GM23338 (cell line): Measurements from ENCODE around the gene GJC1. TPM values are rescaled to one million over a fixed set of nuclear protein-coding genes. Genes with fewer than 3 reads are reported as not detected.

Experiments used
- ATAC-seq: fragments of 200-7000 bp; cut with Tn5 transposase; 3 replicates; pipeline ENCODE4 v1.9.1; 2020
- DNase-seq: peaks from one replicate; pipeline ENCODE4 v3.0.0-alpha.2; 2015; ENCODE audit warnings: low spot score
- H2AFZ ChIP-seq: fragments of 200-600 bp; sonication (generic); 2 replicates; pipeline ENCODE4 v1.8.0; 2016; ENCODE audit warnings: antibody characterized with exemption, mild to moderate bottlenecking, moderate library complexity
- H3F3A ChIP-seq: fragments of 200-600 bp; sonication (generic); replicated peaks from 2 replicates; pipeline ENCODE4 v1.8.0; 2017; ENCODE audit warnings: antibody characterized with exemption, mixed run types, low read depth
- H3K27ac ChIP-seq: fragments of 200-600 bp; sonication (generic); 2 replicates; pipeline ENCODE4 v1.6.1; 2016; ENCODE audit warnings: low read depth
- H3K27me3 ChIP-seq: fragments of 200-600 bp; sonication (generic); 2 replicates; pipeline ENCODE4 v1.8.0; 2016; ENCODE audit warnings: mild to moderate bottlenecking, mixed run types, moderate library complexity; ENCODE audit not compliant: insufficient read depth
- H3K36me3 ChIP-seq: fragments of 200-600 bp; sonication (generic); 2 replicates; pipeline ENCODE4 v1.8.0; 2016; ENCODE audit warnings: mild to moderate bottlenecking; ENCODE audit not compliant: insufficient read depth
- H3K4me1 ChIP-seq: fragments of 200-600 bp; sonication (generic); 2 replicates; pipeline ENCODE4 v1.8.0; 2016; ENCODE audit warnings: mild to moderate bottlenecking, moderate library complexity; ENCODE audit not compliant: insufficient read depth
- H3K4me2 ChIP-seq: fragments of 200-600 bp; sonication (generic); 2 replicates; pipeline ENCODE4 v1.7.1; 2017; ENCODE audit warnings: mixed run types
- H3K4me3 ChIP-seq: fragments of 200-600 bp; sonication (generic); 2 replicates; pipeline ENCODE4 v1.6.1; 2016; ENCODE audit warnings: mixed run types
- H3K79me2 ChIP-seq: fragments of 200-600 bp; sonication (generic); replicated peaks from 2 replicates; pipeline ENCODE4 v1.8.0; 2017; ENCODE audit warnings: mild to moderate bottlenecking; ENCODE audit not compliant: insufficient read depth
- H3K9me2 ChIP-seq: fragments of 200-600 bp; sonication (generic); 2 replicates; pipeline ENCODE4 v1.8.0; 2017; ENCODE audit not compliant: insufficient read depth
- H4K20me1 ChIP-seq: fragments of 200-600 bp; sonication (generic); replicated peaks from 2 replicates; pipeline ENCODE4 v1.8.0; 2017; ENCODE audit warnings: mild to moderate bottlenecking; ENCODE audit not compliant: insufficient read depth
- H3K27ac Mint-ChIP-seq: 2 replicates; pipeline ENCODE4 v1.8.0; 2020; ENCODE audit warnings: inconsistent platforms, mild to moderate bottlenecking, moderate library complexity, mixed read lengths
- H3K27me3 Mint-ChIP-seq: 3 replicates; pipeline ENCODE4 v1.8.0; 2022; ENCODE audit warnings: low read depth, mild to moderate bottlenecking, moderate library complexity, mixed read lengths, inconsistent platforms; ENCODE audit not compliant: insufficient read depth, poor library complexity
- H3K36me3 Mint-ChIP-seq: 3 replicates; pipeline ENCODE4 v1.8.0; 2021; ENCODE audit warnings: low read depth, mild to moderate bottlenecking, inconsistent platforms, moderate library complexity, mixed read lengths
- H3K4me1 Mint-ChIP-seq: 3 replicates; pipeline ENCODE4 v1.8.0; 2020; ENCODE audit warnings: mild to moderate bottlenecking, inconsistent platforms, mixed read lengths
- H3K4me3 Mint-ChIP-seq: 3 replicates; pipeline ENCODE4 v1.8.0; 2021; ENCODE audit warnings: moderate library complexity, mild to moderate bottlenecking, inconsistent platforms, mixed read lengths
- H3K9me3 Mint-ChIP-seq: 3 replicates; pipeline ENCODE4 v1.8.0; 2020; ENCODE audit warnings: moderate library complexity, mild to moderate bottlenecking, inconsistent platforms, mixed read lengths
- CREB1 ChIP-seq: fragments of 250-450 bp; sonication (Bioruptor Pico); IDR thresholded peaks from 2 replicates; pipeline ENCODE4 v1.5.0; 2020; ENCODE audit warnings: low read depth, mild to moderate bottlenecking, moderate library complexity
- EZH2phosphoT487 ChIP-seq: fragments of 200-600 bp; sonication (generic); IDR thresholded peaks from one replicate; pipeline ENCODE4 v1.8.1; 2018; ENCODE audit warnings: antibody characterized with exemption; ENCODE audit not compliant: unreplicated experiment
- JUNB ChIP-seq: IDR thresholded peaks from one replicate; pipeline ENCODE4 v1.6.1; 2016; ENCODE audit warnings: antibody characterized with exemption; ENCODE audit not compliant: unreplicated experiment
- POLR2AphosphoS5 ChIP-seq: IDR thresholded peaks from 2 replicates; pipeline ENCODE4 v1.6.1; 2016; ENCODE audit warnings: antibody characterized with exemption, low read depth
- polyA plus RNA-seq: library from polyadenylated mRNA; unstranded; fragments of >200 nt; fragmentation: Nextera tagmentation; extraction: Ambion mirVana; gene quantifications from 2 replicates; pipeline ENCODE4 v1.2.1, GENCODE V29; 2016
- total RNA-seq: library from RNA; depleted of rRNA; stranded (reverse); fragments of >200 nt; shearing (Covaris generic); gene quantifications from 2 replicates; pipeline ENCODE4 v1.2.3, GENCODE V29; 2014
- TF ChIP-seq, protein P1 (sequence below): IDR thresholded peaks from one replicate; pipeline ENCODE4 v1.6.1; 2018; ENCODE audit warnings: antibody characterized with exemption; ENCODE audit not compliant: unreplicated experiment

GJC1 gene
- total and polyA plus RNA-seq, 2 experiments from 2014 or later, result 34.7 to 99.2 TPM

DNA sequence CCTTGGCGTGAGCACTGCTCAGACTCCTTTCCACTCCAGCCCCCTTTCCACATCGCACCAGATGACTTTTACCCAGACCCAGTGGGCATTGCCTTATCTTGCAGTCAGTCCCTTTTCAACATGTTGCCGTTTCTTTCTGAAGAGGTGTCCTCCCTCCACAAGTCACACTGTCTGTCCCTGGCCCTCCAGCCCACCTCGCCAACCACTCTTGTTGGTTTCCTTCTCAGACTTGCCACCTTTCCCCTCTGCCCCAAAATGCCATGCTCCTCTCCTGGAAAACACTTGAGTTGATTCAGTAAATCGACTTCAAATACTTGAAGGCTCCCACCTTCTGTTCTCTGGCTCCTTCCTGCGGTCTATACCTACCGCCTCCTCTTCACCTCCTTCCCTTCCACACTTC, 78.8 kb downstream of the GJC1 start:
- H3K4me1 Mint-ChIP-seq, result peaks cover 9% of the 10 kb centered on the region
- no peak overlapping the region for H3K4me3 ChIP-seq
- no peaks in the 10 kb centered on the region for H4K20me1 ChIP-seq
- H3K36me3 Mint-ChIP-seq, result peaks cover 33% of the 10 kb centered on the region
- no peak for DNase-seq
- no peaks in the 10 kb centered on the region; the same call in 1 of the 2 replicates for H3K4me1 ChIP-seq
- H3K27ac ChIP-seq, result no peak overlapping the region
- TF ChIP-seq POLR2AphosphoS5, result no peak
- TF ChIP-seq CREB1 (CRISPR knock-in tag), result no peak
- H3K4me3 Mint-ChIP-seq, result no peak overlapping the region
- H3K27me3 Mint-ChIP-seq, result peaks cover 19% of the 10 kb centered on the region
- no peak for ATAC-seq
- H3K4me2 ChIP-seq, result no peak overlapping the region
- H3K36me3 ChIP-seq, result no peaks in the 10 kb centered on the region
- H3K27ac Mint-ChIP-seq, result no peak overlapping the region
- H3F3A ChIP-seq, result no peaks in the 10 kb centered on the region
- H3K9me3 Mint-ChIP-seq, result no peaks in the 10 kb centered on the region
- H2AFZ ChIP-seq, result no peak overlapping the region
- H3K79me2 ChIP-seq, result no peaks in the 10 kb centered on the region
- no peaks in the 10 kb centered on the region for H3K9me2 ChIP-seq
- peaks cover 5% of the 10 kb centered on the region; the same call in 1 of the 2 replicates for H3K27me3 ChIP-seq

DNA sequence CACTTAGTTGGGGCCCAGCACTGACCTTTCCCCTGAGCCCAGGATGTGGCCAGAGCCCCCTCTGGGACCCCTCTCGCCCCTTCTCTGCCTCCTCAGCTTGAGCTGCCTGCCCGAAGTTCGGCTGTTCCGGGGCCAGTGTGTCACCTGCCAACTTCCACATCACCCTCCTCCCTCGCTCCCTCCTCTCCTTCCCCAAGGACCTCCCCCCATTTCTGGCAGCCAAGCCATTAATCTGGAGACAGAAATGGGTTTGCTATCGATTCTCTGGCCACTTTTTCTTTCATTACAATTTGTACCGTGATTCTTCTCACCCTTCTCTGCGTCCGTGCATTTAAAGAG, 80.1 kb downstream of the GJC1 start:
- no peak overlapping the region for H2AFZ ChIP-seq
- no peak overlapping the region for H3K4me2 ChIP-seq
- peaks cover 17% of the 10 kb centered on the region for H3K27me3 Mint-ChIP-seq
- H3K36me3 Mint-ChIP-seq, result peaks cover 37% of the 10 kb centered on the region
- no peak for ATAC-seq
- H3K36me3 ChIP-seq, result no peaks in the 10 kb centered on the region
- DNase-seq, result no peak
- no peaks in the 10 kb centered on the region for H3K79me2 ChIP-seq
- TF ChIP-seq EZH2phosphoT487 (no peak), CREB1 (CRISPR knock-in tag) (no peak), JUNB (no peak)
- TF ChIP-seq, protein P1, sequence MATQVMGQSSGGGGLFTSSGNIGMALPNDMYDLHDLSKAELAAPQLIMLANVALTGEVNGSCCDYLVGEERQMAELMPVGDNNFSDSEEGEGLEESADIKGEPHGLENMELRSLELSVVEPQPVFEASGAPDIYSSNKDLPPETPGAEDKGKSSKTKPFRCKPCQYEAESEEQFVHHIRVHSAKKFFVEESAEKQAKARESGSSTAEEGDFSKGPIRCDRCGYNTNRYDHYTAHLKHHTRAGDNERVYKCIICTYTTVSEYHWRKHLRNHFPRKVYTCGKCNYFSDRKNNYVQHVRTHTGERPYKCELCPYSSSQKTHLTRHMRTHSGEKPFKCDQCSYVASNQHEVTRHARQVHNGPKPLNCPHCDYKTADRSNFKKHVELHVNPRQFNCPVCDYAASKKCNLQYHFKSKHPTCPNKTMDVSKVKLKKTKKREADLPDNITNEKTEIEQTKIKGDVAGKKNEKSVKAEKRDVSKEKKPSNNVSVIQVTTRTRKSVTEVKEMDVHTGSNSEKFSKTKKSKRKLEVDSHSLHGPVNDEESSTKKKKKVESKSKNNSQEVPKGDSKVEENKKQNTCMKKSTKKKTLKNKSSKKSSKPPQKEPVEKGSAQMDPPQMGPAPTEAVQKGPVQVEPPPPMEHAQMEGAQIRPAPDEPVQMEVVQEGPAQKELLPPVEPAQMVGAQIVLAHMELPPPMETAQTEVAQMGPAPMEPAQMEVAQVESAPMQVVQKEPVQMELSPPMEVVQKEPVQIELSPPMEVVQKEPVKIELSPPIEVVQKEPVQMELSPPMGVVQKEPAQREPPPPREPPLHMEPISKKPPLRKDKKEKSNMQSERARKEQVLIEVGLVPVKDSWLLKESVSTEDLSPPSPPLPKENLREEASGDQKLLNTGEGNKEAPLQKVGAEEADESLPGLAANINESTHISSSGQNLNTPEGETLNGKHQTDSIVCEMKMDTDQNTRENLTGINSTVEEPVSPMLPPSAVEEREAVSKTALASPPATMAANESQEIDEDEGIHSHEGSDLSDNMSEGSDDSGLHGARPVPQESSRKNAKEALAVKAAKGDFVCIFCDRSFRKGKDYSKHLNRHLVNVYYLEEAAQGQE, result no peak
- H3K4me1 ChIP-seq, result no peaks in the 10 kb centered on the region; the same call in 1 of the 2 replicates
- no peak overlapping the region for H3K27ac ChIP-seq
- H3K4me3 Mint-ChIP-seq, result peak overlapping the region; percentile 18; the same call in 1 of the 3 replicates
- peaks cover 9% of the 10 kb centered on the region for H3K4me1 Mint-ChIP-seq
- H3K9me2 ChIP-seq, result no peaks in the 10 kb centered on the region
- no peaks in the 10 kb centered on the region; the same call in 1 of the 2 replicates for H3K27me3 ChIP-seq
- H3K27ac Mint-ChIP-seq, result no peak overlapping the region
- no peak overlapping the region for H3K4me3 ChIP-seq
- H3K9me3 Mint-ChIP-seq, result no peaks in the 10 kb centered on the region
- no peaks in the 10 kb centered on the region for H3F3A ChIP-seq
- H4K20me1 ChIP-seq, result no peaks in the 10 kb centered on the region
